NCI-H1694 treated with DMSO at 0.1 percent for 48 hours (cell line): Measurements from ENCODE around the gene NFX1.
A peak's percentile ranks its signal among the peaks of the same experiment; 100 is the strongest.

ENCODE experiments used
- DNase-seq: peaks from one replicate; lab custom pipeline; 2025; lab: John Stamatoyannopoulos, UW

The NFX1 gene

GRCh38 chr9:33290247-33291030, at the start of gene NFX1:
NFX1 (plus strand) TSS chr9:33290516; CDS start chr9:33290573, 57 bp downstream.
- DNase-seq: peak; percentile 95

- DNase-seq: no peak
Measured at GRCh38 chr9:33241298-33241697, 49.0 kb upstream of the NFX1 start.

GRCh38 chr9:33242609-33243134, 47.6 kb upstream of the NFX1 start:
- no peak for DNase-seq

- no peak for DNase-seq
Measured at GRCh38 chr9:33244137-33244784, 46.1 kb upstream of the NFX1 start.

- no peak for DNase-seq
Measured at GRCh38 chr9:33245341-33245740, 45.0 kb upstream of the NFX1 start.

GRCh38 chr9:33246269-33246860, 44.0 kb upstream of the NFX1 start:
- DNase-seq: no peak

GRCh38 chr9:33248606-33249005, 41.7 kb upstream of the NFX1 start:
- DNase-seq: no peak

GRCh38 chr9:33249087-33249658, 41.1 kb upstream of the NFX1 start:
- no peak for DNase-seq

GRCh38 chr9:33249983-33250382, 40.3 kb upstream of the NFX1 start:
- DNase-seq: no peak

GRCh38 chr9:33250458-33250995, 39.8 kb upstream of the NFX1 start:
- DNase-seq: no peak

GRCh38 chr9:33254211-33254610, 36.1 kb upstream of the NFX1 start:
- no peak for DNase-seq

GRCh38 chr9:33255014-33255413, 35.3 kb upstream of the NFX1 start:
- DNase-seq: no peak

GRCh38 chr9:33255471-33255870, 34.8 kb upstream of the NFX1 start:
- DNase-seq: no peak

- DNase-seq: no peak
Measured at GRCh38 chr9:33256236-33256635, 34.1 kb upstream of the NFX1 start.

GRCh38 chr9:33257276-33257675, 33.0 kb upstream of the NFX1 start:
- no peak for DNase-seq

GRCh38 chr9:33260372-33260771, 29.9 kb upstream of the NFX1 start:
- DNase-seq: no peak

GRCh38 chr9:33263131-33264002, 26.9 kb upstream of the NFX1 start:
- no peak for DNase-seq

- peak; percentile 24 for DNase-seq
Measured at GRCh38 chr9:33264003-33264472, 26.3 kb upstream of the NFX1 start.

GRCh38 chr9:33264473-33265177, 25.7 kb upstream of the NFX1 start, which contains the start of the genes BAG1 and CHMP5:
BAG1 (minus strand) TSS chr9:33264708.
CHMP5 (plus strand) TSS chr9:33265049; CDS start chr9:33265079, 30 bp downstream.
- peak; percentile 98 for DNase-seq

GRCh38 chr9:33265211-33265865, 25.0 kb upstream of the NFX1 start:
- DNase-seq: no peak
